ENCODE measurements around the gene VPS39. TPM values are rescaled to one million over a fixed set of nuclear protein-coding genes. Genes with fewer than 3 reads are reported as not detected.

The VPS39 gene
- total RNA-seq, 1 donor from 2014 or later: 60.4 TPM

DNA sequence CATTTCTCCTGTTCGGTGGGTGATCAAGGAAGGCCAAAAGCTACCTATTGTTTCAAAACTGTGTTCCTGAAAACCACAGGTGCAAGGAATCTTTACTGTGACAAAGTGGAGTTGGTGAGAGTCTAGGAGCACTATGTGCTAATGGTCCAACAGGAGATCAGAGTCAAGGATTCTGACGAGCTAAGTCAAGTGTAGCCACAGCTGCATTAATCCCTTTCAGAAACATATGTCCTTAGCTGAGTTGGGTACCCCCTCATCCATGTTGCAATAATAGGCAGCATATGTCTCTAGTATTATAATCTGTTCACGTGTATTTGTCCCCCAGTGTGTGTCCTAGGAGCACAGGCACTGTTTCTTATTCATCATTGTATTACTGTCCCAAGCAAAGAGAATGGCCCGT is 1.7 kb downstream of the VPS39 start:
- ATAC-seq (no peak), DNase-seq (ENCODE audit: low spot score) (no peak)
- intact Hi-C loops (cut with DNase I): no loop called here

DNA sequence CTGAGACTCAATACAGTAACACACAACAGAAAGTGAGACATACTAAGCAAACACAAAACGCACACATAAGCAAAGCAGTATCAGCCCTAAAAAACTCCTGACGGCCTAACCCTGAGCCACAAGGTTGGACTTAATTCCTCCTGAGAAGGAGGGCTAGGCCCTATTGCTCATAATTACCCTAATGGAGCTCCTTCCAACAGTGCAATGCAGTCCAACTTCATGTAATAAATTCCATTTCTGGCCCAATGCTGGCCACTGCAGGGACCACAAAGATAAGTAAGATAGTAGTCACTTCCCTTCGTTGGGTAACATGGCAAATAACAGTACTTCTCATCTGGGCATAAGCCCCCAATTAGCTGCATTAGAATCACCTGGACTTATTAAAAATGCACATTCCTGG is 4.2 kb downstream of the VPS39 start:
- intact Hi-C loops (cut with DNase I): no loop called here
- ATAC-seq (no peak), DNase-seq (ENCODE audit: low spot score) (no peak)

GRCh38 chr15:42202653-42203052 is 5.5 kb downstream of the VPS39 start:
- intact Hi-C loops (cut with DNase I): no loop called here
- DNase-seq (ENCODE audit: low spot score) (no peak), ATAC-seq (no peak)

DNA sequence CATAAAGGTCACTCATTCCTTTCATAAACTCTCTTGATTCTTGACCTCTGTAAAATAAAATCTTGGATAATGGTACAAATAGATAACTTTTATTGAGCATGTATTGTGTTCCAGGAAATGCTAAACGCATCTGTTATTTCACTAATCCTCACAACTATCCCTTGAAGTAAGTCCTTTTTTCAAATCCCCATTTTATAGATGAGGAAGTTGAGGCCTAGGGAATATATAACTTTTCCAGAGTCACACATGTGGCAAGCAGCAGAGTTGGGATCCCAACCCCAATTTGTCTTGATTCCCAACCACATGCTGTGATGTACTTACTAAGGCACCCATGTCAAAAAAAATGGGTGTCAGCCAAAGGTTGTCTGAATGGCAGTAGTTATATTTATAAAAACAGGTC is 6.3 kb downstream of the VPS39 start:
- intact Hi-C loops (cut with DNase I): no loop called here
- DNase-seq (ENCODE audit: low spot score) (no peak), ATAC-seq (no peak)

DNA sequence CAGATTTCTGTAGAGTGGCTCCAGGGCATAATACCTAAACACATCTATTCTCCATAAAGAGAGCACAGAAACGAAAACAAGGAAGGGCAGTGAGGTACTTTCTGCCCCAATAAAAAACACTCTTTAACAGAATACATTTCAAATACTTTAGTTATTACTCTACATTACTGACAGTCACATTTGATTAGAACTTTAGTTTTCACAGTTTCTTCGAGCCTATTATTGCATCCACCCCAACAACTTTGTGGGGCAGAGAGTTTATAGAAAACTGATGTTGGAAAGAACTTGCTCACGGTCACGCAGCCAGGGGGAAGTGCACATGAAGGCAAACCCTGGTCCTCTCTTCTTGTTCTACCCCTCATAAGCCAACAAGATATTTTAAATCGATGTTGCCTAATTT is 9.0 kb downstream of the VPS39 start:
- DNase-seq (ENCODE audit: low spot score) (no peak), ATAC-seq (no peak)
- intact Hi-C loops (cut with DNase I): no loop called here

DNA sequence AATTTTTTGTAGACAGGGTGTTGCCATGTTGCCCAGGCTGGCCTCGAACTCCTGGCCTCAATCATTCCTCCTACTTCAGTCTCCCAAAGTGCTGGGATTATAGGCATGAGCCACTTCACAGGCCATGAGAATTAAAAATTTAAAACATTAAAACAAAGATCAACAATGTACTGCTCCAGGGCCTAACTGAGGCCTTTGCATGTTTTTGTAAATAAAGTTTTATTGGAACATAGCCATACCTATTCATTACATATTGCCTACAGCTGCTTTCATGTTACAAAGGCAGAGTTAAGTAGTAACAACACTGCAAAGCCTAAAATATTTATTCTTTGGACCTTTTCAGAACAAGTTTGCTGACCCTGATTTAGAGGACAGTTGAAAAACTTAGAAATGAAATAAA is 9.6 kb downstream of the VPS39 start:
- intact Hi-C loops (cut with DNase I): no loop called here
- no peak for ATAC-seq
- no peak for DNase-seq (ENCODE audit: low spot score)

DNA sequence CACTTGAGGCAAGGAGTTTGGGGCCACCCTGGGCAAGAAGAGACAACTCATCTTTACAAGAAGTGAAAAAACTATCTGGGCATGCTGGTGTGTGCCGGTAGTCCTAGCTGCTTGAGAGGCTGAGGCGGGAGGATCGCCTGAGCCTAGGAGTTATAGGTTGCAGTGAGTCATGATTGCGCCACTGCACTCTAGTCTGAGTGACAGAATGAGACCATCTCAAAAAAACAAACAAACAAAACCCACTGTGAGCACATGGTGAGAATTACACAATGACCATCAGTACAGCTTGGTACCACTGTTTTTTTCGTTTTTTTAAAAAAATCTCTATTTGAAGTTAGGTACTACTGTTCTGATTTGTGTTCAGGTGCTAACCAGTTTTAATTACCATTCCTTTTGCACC is 13.6 kb downstream of the VPS39 start:
- intact Hi-C loops (cut with DNase I): no loop called here
- ATAC-seq (no peak), DNase-seq (ENCODE audit: low spot score) (no peak)

GRCh38 chr15:42193383-42193782 is 14.7 kb downstream of the VPS39 start:
- DNase-seq (ENCODE audit: low spot score) (no peak), ATAC-seq (no peak)
- intact Hi-C loops (cut with DNase I): no loop called here

- intact Hi-C loops (cut with DNase I): no loop called here
These were observed 16.3 kb downstream of the VPS39 start for GRCh38 chr15:42191610-42192346.

DNA sequence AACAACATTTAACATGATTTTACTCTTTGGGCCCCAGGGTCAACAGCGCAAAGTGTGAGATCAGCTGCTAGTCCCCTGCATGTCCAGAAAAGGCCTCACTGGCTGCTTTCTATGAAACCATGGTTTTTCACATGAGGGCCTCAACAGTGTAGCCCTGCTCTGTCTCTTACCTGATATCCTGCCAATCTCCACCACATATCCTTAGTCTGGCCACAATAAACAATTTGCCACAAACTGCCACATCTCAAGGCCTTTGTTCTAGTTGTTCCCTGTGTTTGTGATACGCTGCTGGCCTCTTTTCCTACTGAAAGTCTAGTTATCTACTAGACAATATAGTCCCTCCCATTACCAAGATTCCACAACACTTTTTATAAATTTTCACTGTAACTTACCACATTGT is 17.7 kb downstream of the VPS39 start:
- DNase-seq (ENCODE audit: low spot score): no peak
- ATAC-seq: no peak
- intact Hi-C loops (cut with DNase I): no loop called here

More at GRCh38 chr15:42191610-42192346, 16.3 kb downstream of the VPS39 start:
- DNase-seq (ENCODE audit: low spot score): no peak
- no peak for ATAC-seq

- DNase-seq (ENCODE audit: low spot score) (no peak), ATAC-seq (no peak)
- intact Hi-C loops (cut with DNase I): no loop called here
These were observed 22.3 kb downstream of the VPS39 start for GRCh38 chr15:42185801-42186200.

DNA sequence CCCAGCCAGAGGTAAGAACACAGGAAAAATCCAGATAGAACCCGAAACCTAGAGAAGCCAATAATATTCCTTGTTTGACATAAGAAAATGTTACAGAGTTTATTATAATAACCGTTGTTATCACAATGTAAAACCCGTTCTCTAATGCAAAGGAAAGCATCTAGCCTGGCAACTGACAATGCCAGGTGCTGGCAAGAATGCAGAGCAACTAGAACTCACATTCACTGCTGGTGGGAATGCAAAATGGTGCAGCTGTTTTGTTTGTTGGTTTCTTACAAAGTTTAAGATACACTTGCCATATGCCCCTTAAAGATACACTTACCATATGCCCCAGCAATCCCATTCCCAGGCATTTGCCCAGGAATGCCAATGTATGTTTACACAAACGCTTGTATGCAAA is 23.4 kb downstream of the VPS39 start:
- intact Hi-C loops (cut with DNase I): no loop called here
- no peak for ATAC-seq
- DNase-seq (ENCODE audit: low spot score): no peak

GRCh38 chr15:42184296-42184695 is 23.8 kb downstream of the VPS39 start:
- intact Hi-C loops (cut with DNase I): no loop called here
- ATAC-seq: peak; percentile 48
- no peak for DNase-seq (ENCODE audit: low spot score)

GRCh38 chr15:42182961-42183360 is 25.1 kb downstream of the VPS39 start:
- ATAC-seq: no peak

DNA sequence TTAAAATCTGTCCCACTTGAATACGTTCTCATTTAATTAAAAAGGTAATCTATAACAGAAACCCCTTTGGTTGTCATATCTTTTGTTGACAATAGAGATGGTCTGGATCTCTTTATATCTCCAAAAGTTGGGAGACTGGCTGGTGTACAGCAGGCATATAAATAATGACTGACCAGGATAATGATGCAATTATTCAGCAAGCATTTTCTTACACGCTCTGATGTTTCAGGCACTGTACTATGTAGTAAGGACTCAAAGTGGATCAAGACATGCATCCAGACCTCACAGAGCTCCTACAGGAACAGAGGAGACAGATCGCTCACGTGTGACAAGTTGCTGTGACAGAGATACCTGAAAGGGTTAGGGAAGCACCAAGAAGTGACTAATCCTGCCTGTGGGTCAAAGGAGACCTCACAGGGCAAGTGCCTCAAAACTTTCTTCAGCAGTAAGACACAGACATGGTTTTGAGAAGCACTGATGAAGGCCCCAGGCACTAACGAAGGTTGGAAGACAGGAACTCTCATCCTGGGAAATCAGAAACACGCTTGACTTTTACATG is 25.7 kb downstream of the VPS39 start:
- intact Hi-C loops (cut with DNase I): no loop called here
- DNase-seq (ENCODE audit: low spot score) (no peak), ATAC-seq (no peak)

More at GRCh38 chr15:42182961-42183360, 25.1 kb downstream of the VPS39 start:
- DNase-seq (ENCODE audit: low spot score): no peak
- intact Hi-C loops (cut with DNase I): no loop called here

DNA sequence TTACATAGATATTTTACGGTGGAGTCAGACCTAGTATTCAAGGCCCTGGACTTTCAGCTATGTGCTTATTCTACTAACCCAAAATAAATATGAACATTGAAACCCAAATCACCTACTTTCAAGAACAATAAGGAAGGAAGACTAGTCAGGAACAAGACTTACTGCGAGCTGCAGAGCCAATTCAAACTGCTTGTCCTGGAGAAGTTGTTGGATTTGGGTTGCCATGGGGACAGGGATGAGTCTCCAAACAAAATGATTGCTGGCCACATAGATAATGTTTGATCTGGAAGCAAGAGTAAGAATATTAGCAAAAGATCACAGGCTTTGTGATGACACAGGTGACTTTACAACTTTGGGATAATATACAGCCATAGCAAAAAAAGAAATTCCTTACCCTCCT is 30.0 kb downstream of the VPS39 start:
- intact Hi-C loops (cut with DNase I): no loop called here
- ATAC-seq: no peak

GRCh38 chr15:42175671-42176070 is 32.4 kb downstream of the VPS39 start:
- intact Hi-C loops (cut with DNase I): no loop called here
- ATAC-seq (no peak), DNase-seq (ENCODE audit: low spot score) (no peak)

More for the DNA sequence above, 30.0 kb downstream of the VPS39 start:
- DNase-seq (ENCODE audit: low spot score): no peak

DNA sequence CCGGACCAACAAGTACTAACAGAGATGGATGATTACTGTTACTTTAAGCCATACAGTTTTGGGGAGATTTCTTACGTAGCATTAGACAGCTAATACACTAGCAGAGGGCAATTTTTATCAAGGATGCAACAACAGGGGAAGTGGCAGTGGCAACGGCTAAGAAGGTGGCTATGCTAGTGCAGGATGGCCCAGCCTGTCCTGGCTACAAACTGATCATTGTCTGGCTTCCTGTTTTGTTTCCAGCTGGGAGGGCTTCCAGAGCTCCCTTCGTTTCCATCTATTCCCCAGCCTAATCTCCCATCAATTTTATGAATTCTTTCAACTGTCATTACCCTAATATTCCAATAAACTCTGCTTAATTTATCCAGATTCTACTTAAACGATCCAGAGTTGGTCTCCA is 35.6 kb downstream of the VPS39 start:
- DNase-seq (ENCODE audit: low spot score) (no peak), ATAC-seq (no peak)
- intact Hi-C loops (cut with DNase I): no loop called here

GRCh38 chr15:42171795-42172194 is 36.3 kb downstream of the VPS39 start:
- intact Hi-C loops (cut with DNase I): no loop called here
- ATAC-seq (no peak), DNase-seq (ENCODE audit: low spot score) (no peak)

- no peak for ATAC-seq
- DNase-seq (ENCODE audit: low spot score): no peak
- intact Hi-C loops (cut with DNase I): no loop called here
These were observed 37.0 kb downstream of the VPS39 start for GRCh38 chr15:42171122-42171521.
